Neural progenitor cell (in vitro differentiated cells): ENCODE measurements around the gene EMC10. TPM values are rescaled to one million over a fixed set of nuclear protein-coding genes. Genes with fewer than 3 reads are reported as not detected.

Source experiments
- DNase-seq: peaks from one replicate; pipeline ENCODE4 v3.0.0-alpha.2; 2016; ENCODE audit warnings: low spot score
- H2AFZ ChIP-seq: fragments of 200-600 bp; sonication (generic); replicated peaks from 2 replicates; pipeline ENCODE4 v1.6.1; 2016; ENCODE audit warnings: antibody characterized with exemption
- H3F3A ChIP-seq: fragments of 200-600 bp; sonication (generic); 2 replicates; pipeline ENCODE4 v1.6.1; 2016; ENCODE audit warnings: antibody characterized with exemption, low read depth
- H3K27ac ChIP-seq: fragments of 200-600 bp; sonication (generic); 2 replicates; pipeline ENCODE4 v1.5.1; 2016; ENCODE audit warnings: mild to moderate bottlenecking
- H3K27me3 ChIP-seq: fragments of 200-600 bp; sonication (generic); 2 replicates; pipeline ENCODE4 v1.6.1; 2016; ENCODE audit warnings: mild to moderate bottlenecking, moderate library complexity
- H3K36me3 ChIP-seq: fragments of 200-600 bp; sonication (generic); 2 replicates; pipeline ENCODE4 v1.5.1; 2016
- H3K4me1 ChIP-seq: fragments of 200-600 bp; sonication (generic); 2 replicates; pipeline ENCODE4 v1.6.1; 2016; ENCODE audit warnings: mixed run types
- H3K4me2 ChIP-seq: fragments of 200-600 bp; sonication (generic); 2 replicates; pipeline ENCODE4 v1.6.1; 2016
- H3K4me3 ChIP-seq: fragments of 200-600 bp; sonication (generic); 2 replicates; pipeline ENCODE4 v1.5.1; 2016
- H3K79me2 ChIP-seq: fragments of 200-600 bp; sonication (generic); 2 replicates; pipeline ENCODE4 v1.6.1; 2016; ENCODE audit warnings: low read depth
- H3K9ac ChIP-seq: fragments of 200-600 bp; sonication (generic); 2 replicates; pipeline ENCODE4 v1.6.1; 2016
- H3K9me3 ChIP-seq: fragments of 200-600 bp; sonication (generic); 2 replicates; pipeline ENCODE4 v1.5.1; 2016; ENCODE audit warnings: low read depth
- H4K20me1 ChIP-seq: fragments of 200-600 bp; sonication (generic); 2 replicates; pipeline ENCODE4 v1.6.1; 2016; ENCODE audit warnings: low read depth
- H3K27ac Mint-ChIP-seq: 3 replicates; pipeline ENCODE4 v1.8.0; 2021; ENCODE audit warnings: mixed read lengths
- H3K27me3 Mint-ChIP-seq: 2 replicates; pipeline ENCODE4 v1.8.0; 2022; ENCODE audit warnings: low read depth, mild to moderate bottlenecking, inconsistent platforms, moderate library complexity, mixed read lengths; ENCODE audit not compliant: insufficient read depth
- H3K36me3 Mint-ChIP-seq: 3 replicates; pipeline ENCODE4 v1.8.0; 2021; ENCODE audit warnings: mixed read lengths
- H3K4me1 Mint-ChIP-seq: 3 replicates; pipeline ENCODE4 v1.8.0; 2021; ENCODE audit warnings: mixed read lengths
- H3K4me3 Mint-ChIP-seq: 3 replicates; pipeline ENCODE4 v1.8.0; 2021; ENCODE audit warnings: mild to moderate bottlenecking, moderate library complexity, mixed read lengths
- H3K9me3 Mint-ChIP-seq: 3 replicates; pipeline ENCODE4 v1.8.0; 2020; ENCODE audit warnings: mixed read lengths
- EZH2 ChIP-seq: fragments of 200-600 bp; sonication (generic); IDR thresholded peaks from 2 replicates; pipeline ENCODE4 v1.6.1; 2017; ENCODE audit warnings: antibody characterized with exemption, mild to moderate bottlenecking, moderate library complexity
- EZH2phosphoT487 ChIP-seq: fragments of 200-600 bp; sonication (generic); IDR thresholded peaks from 2 replicates; pipeline ENCODE4 v1.6.1; 2017; ENCODE audit warnings: antibody characterized with exemption
- total RNA-seq: library from RNA; depleted of rRNA; stranded (reverse); fragments of >200 nt; gene quantifications from 2 replicates; pipeline ENCODE4 v1.2.3, GENCODE V29; 2015; ENCODE audit warnings: low replicate concordance
- TF ChIP-seq, protein P1 (sequence below): fragments of 200-600 bp; sonication (generic); IDR thresholded peaks from 2 replicates; pipeline ENCODE4 v1.5.1; 2017; ENCODE audit warnings: antibody characterized with exemption, mild to moderate bottlenecking

Gene EMC10
- total RNA-seq, 1 donor from 2014 or later: 32.9 TPM

DNA sequence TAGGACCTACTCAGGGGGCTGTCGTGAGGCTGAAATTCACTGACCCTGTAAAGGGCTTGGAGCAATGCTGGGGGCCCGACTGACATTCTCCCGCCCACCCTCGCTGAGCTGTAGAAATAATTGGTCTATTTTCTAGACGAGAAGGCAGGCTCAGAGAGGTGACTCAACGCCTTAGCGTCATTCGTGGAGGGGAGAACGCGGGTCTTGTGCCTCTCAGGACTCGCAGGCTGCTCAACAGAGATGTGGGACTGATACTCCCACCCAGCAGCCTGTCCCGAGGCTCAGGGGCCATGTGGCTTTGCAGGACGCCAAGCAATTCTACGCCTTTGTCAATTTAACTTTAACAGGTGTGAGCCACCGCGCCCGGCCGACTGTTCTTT is 61.0 kb downstream of the EMC10 start:
- Histone ChIP-seq H3F3A (peaks cover 2% of the 10 kb centered on the region), H2AFZ (no peak overlapping the region), H3K4me3 (no peak overlapping the region), H4K20me1 (peaks cover 19% of the 10 kb centered on the region), H3K4me1 (no peaks in the 10 kb centered on the region), H3K9me3 (no peaks in the 10 kb centered on the region), H3K36me3 (no peaks in the 10 kb centered on the region), H3K27me3 (no peaks in the 10 kb centered on the region), H3K4me2 (no peak overlapping the region), H3K9ac (no peak overlapping the region), H3K27ac (no peak overlapping the region), H3K79me2 (no peaks in the 10 kb centered on the region)
- peaks cover 11% of the 10 kb centered on the region for H3K4me1 Mint-ChIP-seq
- H3K4me3 Mint-ChIP-seq: peak overlapping the region; percentile 50
- no peak for DNase-seq
- H3K27me3 Mint-ChIP-seq: peaks cover 4% of the 10 kb centered on the region
- no peak overlapping the region for H3K27ac Mint-ChIP-seq
- no peak for TF ChIP-seq EZH2
- TF ChIP-seq EZH2phosphoT487: no peak
- peaks cover 45% of the 10 kb centered on the region for H3K36me3 Mint-ChIP-seq
- peaks cover 5% of the 10 kb centered on the region for H3K9me3 Mint-ChIP-seq

DNA sequence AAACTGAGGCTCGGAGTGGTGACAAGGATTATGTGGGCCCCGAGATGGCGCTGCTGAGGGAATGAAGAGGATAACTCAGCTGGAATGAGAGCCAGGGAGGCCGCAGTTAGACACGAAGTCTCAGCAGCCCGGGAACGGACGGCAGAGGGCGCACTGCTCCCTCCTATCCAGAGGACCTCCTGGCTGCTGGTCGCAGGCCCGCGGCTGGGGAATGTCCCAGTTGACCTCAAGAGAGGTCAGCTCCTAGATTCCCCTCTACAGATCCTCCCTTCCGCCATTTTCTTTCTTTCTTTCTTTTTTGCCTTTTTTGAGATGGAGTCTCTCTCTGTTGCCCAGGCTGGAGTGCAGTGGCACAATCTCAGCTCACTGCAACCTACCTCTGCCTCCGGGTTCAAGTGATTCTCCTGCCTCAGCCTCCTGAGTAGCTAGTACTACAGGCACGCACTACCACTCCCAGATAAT is 61.5 kb downstream of the EMC10 start:
- no peaks in the 10 kb centered on the region for H3K79me2 ChIP-seq
- no peak overlapping the region for H3K27ac Mint-ChIP-seq

More for the DNA sequence above, 61.5 kb downstream of the EMC10 start:
- H3K4me1 Mint-ChIP-seq: peaks cover 14% of the 10 kb centered on the region
- H3K4me3 Mint-ChIP-seq: peak overlapping the region; percentile 50
- peak; percentile 94 for DNase-seq
- Histone ChIP-seq H3K4me1 (no peaks in the 10 kb centered on the region), H3K4me2 (no peak overlapping the region), H4K20me1 (peaks cover 19% of the 10 kb centered on the region), H2AFZ (no peak overlapping the region), H3K9me3 (no peaks in the 10 kb centered on the region), H3K36me3 (no peaks in the 10 kb centered on the region), H3K27ac (no peak overlapping the region), H3K9ac (no peak overlapping the region), H3K27me3 (no peaks in the 10 kb centered on the region), H3K4me3 (no peak overlapping the region), H3F3A (peaks cover 2% of the 10 kb centered on the region)
- TF ChIP-seq EZH2 (no peak), EZH2phosphoT487 (no peak)
- TF ChIP-seq, protein P1, sequence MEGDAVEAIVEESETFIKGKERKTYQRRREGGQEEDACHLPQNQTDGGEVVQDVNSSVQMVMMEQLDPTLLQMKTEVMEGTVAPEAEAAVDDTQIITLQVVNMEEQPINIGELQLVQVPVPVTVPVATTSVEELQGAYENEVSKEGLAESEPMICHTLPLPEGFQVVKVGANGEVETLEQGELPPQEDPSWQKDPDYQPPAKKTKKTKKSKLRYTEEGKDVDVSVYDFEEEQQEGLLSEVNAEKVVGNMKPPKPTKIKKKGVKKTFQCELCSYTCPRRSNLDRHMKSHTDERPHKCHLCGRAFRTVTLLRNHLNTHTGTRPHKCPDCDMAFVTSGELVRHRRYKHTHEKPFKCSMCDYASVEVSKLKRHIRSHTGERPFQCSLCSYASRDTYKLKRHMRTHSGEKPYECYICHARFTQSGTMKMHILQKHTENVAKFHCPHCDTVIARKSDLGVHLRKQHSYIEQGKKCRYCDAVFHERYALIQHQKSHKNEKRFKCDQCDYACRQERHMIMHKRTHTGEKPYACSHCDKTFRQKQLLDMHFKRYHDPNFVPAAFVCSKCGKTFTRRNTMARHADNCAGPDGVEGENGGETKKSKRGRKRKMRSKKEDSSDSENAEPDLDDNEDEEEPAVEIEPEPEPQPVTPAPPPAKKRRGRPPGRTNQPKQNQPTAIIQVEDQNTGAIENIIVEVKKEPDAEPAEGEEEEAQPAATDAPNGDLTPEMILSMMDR: peak; percentile 84
- peaks cover 6% of the 10 kb centered on the region for H3K27me3 Mint-ChIP-seq
- H3K36me3 Mint-ChIP-seq: peaks cover 42% of the 10 kb centered on the region
- H3K9me3 Mint-ChIP-seq: peaks cover 5% of the 10 kb centered on the region

Other genes starting within 250 kb of the EMC10 start
- 0.41 and 1.2 TPM in 2 replicates for gene KCNC3, start 147.1 kb upstream of the EMC10 start, total RNA-seq
- 0.11 and 2.3 TPM in 2 replicates for gene NAPSA, start 110.9 kb upstream of the EMC10 start, total RNA-seq
- 25.4 and 47.2 TPM in 2 replicates for gene NR1H2, start 100.0 kb upstream of the EMC10 start, total RNA-seq
- 36.7 and 123 TPM in 2 replicates for gene POLD1, start 92.2 kb upstream of the EMC10 start, total RNA-seq
- gene SPIB, start 57.6 kb upstream of the EMC10 start, total RNA-seq: 0.31 TPM in 1 of 2 replicates, not detected in the other
- gene MYBPC2, start 43.6 kb upstream of the EMC10 start, total RNA-seq: 0.65 and 0.77 TPM in 2 replicates
- 5.6 and 8.4 TPM in 2 replicates for gene GARIN5A, start 341 bp downstream of the EMC10 start, total RNA-seq
- 1.7 and 2.4 TPM in 2 replicates for gene JOSD2, start 34.7 kb downstream of the EMC10 start, total RNA-seq
- gene ASPDH, start 37.4 kb downstream of the EMC10 start, total RNA-seq: not detected in 2 replicates
- 12.0 and 54.6 TPM in 2 replicates for gene LRRC4B, start 91.9 kb downstream of the EMC10 start, total RNA-seq
- gene SYT3, start 163.4 kb downstream of the EMC10 start, total RNA-seq: 0.41 and 1.1 TPM in 2 replicates
- 1.3 and 6.0 TPM in 2 replicates for gene C19orf81, start 172.9 kb downstream of the EMC10 start, total RNA-seq
- 1.4 and 2.3 TPM in 2 replicates for gene SHANK1, start 243.3 kb downstream of the EMC10 start, total RNA-seq
- gene CLEC11A, start 246.9 kb downstream of the EMC10 start, total RNA-seq: 0.09 and 3.4 TPM in 2 replicates